ENCODE data around the gene TGFBR2. TPM values are rescaled to one million over a fixed set of nuclear protein-coding genes. Genes with fewer than 3 reads are reported as not detected.

The TGFBR2 gene
- total and polyA plus RNA-seq, 2 experiments from 2014 or later = 4.7 to 13.0 TPM

DNA sequence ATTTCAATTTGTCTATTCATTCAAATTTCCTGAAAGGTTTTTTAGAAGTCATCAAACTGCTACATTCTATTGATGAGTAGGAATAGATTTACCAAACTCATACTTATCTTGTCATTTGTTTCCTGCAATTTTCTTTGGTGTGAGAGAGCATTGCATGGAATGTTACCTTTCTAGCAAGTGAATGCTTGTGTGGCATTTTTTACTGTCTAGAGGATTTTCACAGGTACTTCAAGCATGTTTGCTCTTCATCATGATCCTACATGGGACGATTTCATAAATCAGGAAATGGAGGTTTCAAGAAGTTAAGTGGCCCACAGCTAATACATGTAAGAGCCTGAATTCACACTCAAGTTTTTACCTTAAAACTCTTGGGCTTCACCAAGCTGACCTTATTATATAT is 26.1 kb downstream of the TGFBR2 start (continued):
- TF ChIP-seq, protein P1, sequence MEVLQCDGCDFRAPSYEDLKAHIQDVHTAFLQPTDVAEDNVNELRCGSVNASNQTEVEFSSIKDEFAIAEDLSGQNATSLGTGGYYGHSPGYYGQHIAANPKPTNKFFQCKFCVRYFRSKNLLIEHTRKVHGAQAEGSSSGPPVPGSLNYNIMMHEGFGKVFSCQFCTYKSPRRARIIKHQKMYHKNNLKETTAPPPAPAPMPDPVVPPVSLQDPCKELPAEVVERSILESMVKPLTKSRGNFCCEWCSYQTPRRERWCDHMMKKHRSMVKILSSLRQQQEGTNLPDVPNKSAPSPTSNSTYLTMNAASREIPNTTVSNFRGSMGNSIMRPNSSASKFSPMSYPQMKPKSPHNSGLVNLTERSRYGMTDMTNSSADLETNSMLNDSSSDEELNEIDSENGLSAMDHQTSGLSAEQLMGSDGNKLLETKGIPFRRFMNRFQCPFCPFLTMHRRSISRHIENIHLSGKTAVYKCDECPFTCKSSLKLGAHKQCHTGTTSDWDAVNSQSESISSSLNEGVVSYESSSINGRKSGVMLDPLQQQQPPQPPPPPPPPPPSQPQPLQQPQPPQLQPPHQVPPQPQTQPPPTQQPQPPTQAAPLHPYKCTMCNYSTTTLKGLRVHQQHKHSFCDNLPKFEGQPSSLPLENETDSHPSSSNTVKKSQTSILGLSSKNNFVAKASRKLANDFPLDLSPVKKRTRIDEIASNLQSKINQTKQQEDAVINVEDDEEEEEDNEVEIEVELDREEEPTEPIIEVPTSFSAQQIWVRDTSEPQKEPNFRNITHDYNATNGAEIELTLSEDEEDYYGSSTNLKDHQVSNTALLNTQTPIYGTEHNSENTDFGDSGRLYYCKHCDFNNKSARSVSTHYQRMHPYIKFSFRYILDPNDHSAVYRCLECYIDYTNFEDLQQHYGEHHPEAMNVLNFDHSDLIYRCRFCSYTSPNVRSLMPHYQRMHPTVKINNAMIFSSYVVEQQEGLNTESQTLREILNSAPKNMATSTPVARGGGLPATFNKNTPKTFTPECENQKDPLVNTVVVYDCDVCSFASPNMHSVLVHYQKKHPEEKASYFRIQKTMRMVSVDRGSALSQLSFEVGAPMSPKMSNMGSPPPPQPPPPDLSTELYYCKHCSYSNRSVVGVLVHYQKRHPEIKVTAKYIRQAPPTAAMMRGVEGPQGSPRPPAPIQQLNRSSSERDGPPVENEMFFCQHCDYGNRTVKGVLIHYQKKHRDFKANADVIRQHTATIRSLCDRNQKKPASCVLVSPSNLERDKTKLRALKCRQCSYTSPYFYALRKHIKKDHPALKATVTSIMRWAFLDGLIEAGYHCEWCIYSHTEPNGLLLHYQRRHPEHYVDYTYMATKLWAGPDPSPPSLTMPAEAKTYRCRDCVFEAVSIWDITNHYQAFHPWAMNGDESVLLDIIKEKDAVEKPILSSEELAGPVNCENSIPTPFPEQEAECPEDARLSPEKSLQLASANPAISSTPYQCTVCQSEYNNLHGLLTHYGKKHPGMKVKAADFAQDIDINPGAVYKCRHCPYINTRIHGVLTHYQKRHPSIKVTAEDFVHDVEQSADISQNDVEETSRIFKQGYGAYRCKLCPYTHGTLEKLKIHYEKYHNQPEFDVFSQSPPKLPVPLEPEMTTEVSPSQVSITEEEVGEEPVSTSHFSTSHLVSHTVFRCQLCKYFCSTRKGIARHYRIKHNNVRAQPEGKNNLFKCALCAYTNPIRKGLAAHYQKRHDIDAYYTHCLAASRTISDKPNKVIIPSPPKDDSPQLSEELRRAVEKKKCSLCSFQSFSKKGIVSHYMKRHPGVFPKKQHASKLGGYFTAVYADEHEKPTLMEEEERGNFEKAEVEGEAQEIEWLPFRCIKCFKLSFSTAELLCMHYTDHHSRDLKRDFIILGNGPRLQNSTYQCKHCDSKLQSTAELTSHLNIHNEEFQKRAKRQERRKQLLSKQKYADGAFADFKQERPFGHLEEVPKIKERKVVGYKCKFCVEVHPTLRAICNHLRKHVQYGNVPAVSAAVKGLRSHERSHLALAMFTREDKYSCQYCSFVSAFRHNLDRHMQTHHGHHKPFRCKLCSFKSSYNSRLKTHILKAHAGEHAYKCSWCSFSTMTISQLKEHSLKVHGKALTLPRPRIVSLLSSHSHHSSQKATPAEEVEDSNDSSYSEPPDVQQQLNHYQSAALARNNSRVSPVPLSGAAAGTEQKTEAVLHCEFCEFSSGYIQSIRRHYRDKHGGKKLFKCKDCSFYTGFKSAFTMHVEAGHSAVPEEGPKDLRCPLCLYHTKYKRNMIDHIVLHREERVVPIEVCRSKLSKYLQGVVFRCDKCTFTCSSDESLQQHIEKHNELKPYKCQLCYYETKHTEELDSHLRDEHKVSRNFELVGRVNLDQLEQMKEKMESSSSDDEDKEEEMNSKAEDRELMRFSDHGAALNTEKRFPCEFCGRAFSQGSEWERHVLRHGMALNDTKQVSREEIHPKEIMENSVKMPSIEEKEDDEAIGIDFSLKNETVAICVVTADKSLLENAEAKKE (CRISPR knock-in tag; IDR thresholded peaks at IDR 0.05) = no peak
- TF ChIP-seq POLR2AphosphoS5 (IDR thresholded peaks at IDR 0.05; ENCODE audit: low read depth) = no peak
- no peak for TF ChIP-seq EZH2phosphoT487 (IDR thresholded peaks at IDR 0.05; ENCODE audit: unreplicated experiment)
- TF ChIP-seq, protein P2, sequence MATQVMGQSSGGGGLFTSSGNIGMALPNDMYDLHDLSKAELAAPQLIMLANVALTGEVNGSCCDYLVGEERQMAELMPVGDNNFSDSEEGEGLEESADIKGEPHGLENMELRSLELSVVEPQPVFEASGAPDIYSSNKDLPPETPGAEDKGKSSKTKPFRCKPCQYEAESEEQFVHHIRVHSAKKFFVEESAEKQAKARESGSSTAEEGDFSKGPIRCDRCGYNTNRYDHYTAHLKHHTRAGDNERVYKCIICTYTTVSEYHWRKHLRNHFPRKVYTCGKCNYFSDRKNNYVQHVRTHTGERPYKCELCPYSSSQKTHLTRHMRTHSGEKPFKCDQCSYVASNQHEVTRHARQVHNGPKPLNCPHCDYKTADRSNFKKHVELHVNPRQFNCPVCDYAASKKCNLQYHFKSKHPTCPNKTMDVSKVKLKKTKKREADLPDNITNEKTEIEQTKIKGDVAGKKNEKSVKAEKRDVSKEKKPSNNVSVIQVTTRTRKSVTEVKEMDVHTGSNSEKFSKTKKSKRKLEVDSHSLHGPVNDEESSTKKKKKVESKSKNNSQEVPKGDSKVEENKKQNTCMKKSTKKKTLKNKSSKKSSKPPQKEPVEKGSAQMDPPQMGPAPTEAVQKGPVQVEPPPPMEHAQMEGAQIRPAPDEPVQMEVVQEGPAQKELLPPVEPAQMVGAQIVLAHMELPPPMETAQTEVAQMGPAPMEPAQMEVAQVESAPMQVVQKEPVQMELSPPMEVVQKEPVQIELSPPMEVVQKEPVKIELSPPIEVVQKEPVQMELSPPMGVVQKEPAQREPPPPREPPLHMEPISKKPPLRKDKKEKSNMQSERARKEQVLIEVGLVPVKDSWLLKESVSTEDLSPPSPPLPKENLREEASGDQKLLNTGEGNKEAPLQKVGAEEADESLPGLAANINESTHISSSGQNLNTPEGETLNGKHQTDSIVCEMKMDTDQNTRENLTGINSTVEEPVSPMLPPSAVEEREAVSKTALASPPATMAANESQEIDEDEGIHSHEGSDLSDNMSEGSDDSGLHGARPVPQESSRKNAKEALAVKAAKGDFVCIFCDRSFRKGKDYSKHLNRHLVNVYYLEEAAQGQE (IDR thresholded peaks at IDR 0.05; ENCODE audit: unreplicated experiment) = no peak
- TF ChIP-seq, protein P3, sequence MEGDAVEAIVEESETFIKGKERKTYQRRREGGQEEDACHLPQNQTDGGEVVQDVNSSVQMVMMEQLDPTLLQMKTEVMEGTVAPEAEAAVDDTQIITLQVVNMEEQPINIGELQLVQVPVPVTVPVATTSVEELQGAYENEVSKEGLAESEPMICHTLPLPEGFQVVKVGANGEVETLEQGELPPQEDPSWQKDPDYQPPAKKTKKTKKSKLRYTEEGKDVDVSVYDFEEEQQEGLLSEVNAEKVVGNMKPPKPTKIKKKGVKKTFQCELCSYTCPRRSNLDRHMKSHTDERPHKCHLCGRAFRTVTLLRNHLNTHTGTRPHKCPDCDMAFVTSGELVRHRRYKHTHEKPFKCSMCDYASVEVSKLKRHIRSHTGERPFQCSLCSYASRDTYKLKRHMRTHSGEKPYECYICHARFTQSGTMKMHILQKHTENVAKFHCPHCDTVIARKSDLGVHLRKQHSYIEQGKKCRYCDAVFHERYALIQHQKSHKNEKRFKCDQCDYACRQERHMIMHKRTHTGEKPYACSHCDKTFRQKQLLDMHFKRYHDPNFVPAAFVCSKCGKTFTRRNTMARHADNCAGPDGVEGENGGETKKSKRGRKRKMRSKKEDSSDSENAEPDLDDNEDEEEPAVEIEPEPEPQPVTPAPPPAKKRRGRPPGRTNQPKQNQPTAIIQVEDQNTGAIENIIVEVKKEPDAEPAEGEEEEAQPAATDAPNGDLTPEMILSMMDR (conservative IDR thresholded peaks at IDR 0.05; ENCODE audit: low read depth in 2 of 2) = no peak
- TF ChIP-seq JUNB (IDR thresholded peaks at IDR 0.05; ENCODE audit: unreplicated experiment) = no peak
- no peak for TF ChIP-seq EZH2 (IDR thresholded peaks at IDR 0.05; ENCODE audit: low read depth, unreplicated experiment)
- no peak for TF ChIP-seq CREB1 (CRISPR knock-in tag; IDR thresholded peaks at IDR 0.05; ENCODE audit: low read depth)
- TF ChIP-seq STAT1 (IDR thresholded peaks at IDR 0.05; ENCODE audit: unreplicated experiment) = no peak

Data from GM23338 (cell line).